Measurements from ENCODE around the gene CDK14.

Gene CDK14

GRCh38 chr7:90856351-90857070 lies 260.4 kb downstream of the CDK14 start:
- no peak for DNase-seq

- DNase-seq, result peak in 1 of 3 experiments; percentile 38
Measured at GRCh38 chr7:90857603-90858002, 261.5 kb downstream of the CDK14 start.

DNA sequence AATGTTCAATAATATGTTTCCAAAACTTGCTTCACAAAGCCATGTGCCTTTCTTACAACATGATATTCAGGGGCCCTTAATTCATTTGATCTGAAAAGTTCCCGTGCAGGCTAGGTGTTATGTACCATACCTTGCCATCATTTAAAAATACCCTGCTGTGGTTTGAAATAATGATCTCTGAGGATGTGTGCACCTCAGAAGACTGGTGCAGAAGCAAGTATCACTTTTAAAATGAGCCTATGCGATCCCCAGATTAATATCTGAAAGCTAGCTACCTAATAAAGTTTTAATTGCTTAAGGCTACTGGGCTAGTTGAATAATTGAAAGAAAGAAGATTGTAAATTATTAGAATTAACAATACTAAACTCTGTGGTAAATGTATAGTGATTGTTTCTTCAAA lies 262.4 kb downstream of the CDK14 start:
- no peak for DNase-seq

- DNase-seq, result no peak
Measured at GRCh38 chr7:90859521-90859920, 263.4 kb downstream of the CDK14 start.

GRCh38 chr7:90864088-90864487 lies 268.0 kb downstream of the CDK14 start:
- no peak for DNase-seq

GRCh38 chr7:90869335-90869734 lies 273.2 kb downstream of the CDK14 start:
- no peak for DNase-seq

GRCh38 chr7:90876701-90877100 lies 280.6 kb downstream of the CDK14 start:
- no peak for DNase-seq

- no peak for DNase-seq
Measured at GRCh38 chr7:90877201-90877600, 281.1 kb downstream of the CDK14 start.

GRCh38 chr7:90879924-90880323 lies 283.8 kb downstream of the CDK14 start:
- DNase-seq, result no peak

DNA sequence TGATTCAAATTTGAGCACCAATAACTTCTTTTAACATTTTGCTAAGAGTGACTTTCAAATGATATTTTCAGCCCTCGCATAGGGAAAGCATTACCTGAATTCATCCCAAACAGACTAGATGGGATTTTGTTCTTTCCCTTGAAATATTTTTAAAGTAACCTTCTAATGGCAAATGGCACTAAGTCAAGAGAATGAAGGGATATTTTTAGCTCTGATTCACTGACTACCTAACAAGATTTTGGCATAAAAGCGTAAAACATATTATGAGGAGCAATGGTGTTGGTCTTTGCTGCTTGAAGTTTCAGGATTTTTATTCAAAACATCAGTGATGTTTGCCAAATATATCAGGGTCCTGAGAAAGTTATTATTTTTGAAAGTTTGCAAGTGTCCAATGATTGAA lies 290.3 kb downstream of the CDK14 start:
- no peak for DNase-seq

GRCh38 chr7:90889210-90889609 lies 293.1 kb downstream of the CDK14 start:
- DNase-seq, result no peak

DNA sequence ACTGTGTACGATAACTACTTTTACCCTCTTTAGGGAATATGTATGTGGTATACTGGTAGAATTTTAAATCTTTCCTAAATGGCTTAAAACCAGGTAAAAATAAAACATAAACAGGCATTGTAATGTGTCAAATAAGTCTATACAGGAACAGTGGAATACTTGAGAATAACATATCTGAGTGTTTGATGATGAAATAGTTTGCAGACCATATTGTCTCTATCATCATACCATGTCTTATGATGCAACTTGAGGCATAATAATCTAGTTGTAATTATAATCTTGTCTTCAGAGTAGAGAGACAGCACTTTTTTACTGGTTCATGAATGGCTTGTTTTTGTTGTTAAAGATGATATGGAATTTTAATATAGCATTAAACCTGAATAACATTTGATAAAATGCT lies 293.5 kb downstream of the CDK14 start:
- no peak for DNase-seq

DNA sequence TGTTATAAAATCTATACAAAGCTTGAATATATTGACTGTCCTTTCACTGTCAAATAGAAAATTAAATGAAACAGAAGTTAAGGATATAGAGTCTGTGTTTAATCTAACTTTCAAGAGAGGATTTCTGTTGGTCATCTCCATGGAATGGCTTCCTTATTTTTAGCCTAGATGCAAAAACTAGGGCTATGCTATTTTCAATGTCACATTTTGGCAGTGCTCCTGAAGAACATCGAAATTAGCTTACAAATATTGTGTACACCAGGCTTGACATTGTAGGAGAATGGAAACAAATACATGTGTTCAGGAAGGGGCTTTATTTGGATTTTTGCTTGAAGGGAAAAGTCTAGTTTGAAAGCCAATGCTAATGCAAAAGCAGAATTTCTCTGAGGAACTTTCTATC lies 295.4 kb downstream of the CDK14 start:
- DNase-seq, result no peak

DNA sequence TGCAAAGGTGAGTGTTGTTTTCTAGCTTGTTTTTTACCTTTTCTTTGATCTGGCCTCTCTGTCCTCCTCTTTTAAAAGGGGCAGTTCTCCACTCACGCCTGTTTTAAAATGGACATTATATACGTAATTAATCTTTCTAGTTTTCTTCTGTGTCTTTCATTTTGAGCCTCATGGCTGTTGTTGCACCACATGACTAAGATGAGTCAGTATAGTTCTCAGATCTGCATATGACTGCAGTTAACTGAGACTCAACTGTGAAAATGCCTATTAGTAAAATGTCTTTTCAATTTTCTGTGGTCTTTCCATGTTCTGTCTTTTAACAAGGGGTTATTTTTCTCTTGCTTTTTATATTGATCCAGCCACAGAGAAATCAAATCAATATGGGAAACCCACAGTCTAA lies 296.1 kb downstream of the CDK14 start:
- DNase-seq, result no peak

DNA sequence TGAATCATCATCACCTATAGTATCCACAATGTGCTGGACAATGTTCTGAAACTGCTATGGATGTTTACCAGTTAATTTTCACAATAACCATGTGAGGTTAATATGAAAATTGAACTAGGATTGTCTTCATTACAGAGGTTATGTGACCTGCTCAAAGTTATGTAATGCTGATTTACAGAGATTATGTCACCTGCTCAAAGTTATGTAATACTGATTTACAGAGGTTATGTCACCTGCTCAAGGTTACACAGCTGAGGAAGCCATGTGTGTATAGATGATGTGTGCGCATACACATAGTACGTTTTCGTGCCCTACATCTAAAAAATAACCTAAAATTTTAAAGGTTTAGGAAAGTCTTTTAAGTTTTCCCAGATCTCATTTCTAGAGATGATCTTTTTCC lies 298.0 kb downstream of the CDK14 start:
- DNase-seq, result no peak

DNA sequence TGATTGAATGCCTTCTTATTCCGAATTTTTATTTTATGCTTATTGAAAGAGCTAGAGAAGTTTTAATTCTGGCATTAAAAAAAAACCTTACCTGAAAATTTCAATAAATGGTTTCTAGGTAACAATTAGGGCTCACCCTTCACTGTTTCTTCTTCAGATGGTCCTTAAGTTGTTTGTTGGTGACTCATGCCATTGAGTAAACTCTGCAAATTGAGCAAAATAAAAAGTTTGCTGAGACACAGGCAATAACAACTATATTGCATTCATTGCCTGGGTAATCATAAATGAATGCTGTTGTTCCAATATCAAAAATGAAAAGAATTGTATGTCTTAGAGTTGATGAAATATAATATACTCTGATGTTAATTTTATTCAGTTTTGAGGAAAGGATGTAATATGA lies 300.3 kb downstream of the CDK14 start:
- no peak for DNase-seq

GRCh38 chr7:90897961-90898469 lies 301.9 kb downstream of the CDK14 start:
- peak in 1 of 3 experiments; percentile 30 for DNase-seq

GRCh38 chr7:90900628-90901356 lies 304.7 kb downstream of the CDK14 start:
- DNase-seq, result peak in 1 of 3 experiments; percentile 63

DNA sequence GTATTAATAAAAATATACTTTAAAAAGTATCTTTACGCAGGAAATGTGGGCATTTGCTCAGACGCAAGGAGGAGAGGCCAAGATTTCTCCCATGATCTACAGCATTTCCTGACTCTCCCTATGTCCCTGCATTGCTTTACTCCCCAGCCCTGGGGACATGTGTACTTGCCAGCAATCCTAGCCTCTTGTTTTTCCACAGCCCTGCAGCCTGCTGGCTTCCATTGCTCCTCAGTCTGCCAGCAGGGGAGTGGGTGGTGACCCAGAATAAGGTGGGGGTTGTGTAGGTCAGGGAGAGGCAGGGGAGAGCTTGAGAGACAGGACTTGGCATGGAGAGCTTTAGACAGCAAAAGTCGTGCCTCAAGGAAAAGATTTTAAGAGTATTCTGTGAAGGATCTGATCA lies 307.7 kb downstream of the CDK14 start:
- no peak for DNase-seq

DNA sequence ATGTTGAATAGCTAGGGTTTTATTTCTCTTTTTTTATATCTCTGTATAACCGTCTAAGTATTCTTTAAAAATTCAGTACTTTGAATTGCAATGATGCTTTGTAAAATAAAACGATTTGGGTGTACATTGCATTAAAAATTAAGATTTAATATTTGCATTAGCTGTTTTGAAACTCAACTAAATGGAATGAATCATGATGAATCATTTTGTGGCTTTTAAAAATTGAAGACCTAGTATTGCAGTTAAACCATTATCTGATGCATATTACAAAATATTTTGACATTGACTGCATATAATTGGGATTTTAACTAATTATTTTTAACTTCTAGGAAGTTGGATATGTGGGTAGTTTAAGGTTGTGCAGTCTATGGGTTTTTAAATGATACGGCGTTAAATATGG lies 314.0 kb downstream of the CDK14 start:
- DNase-seq, result no peak

GRCh38 chr7:90916319-90916718 lies 320.2 kb downstream of the CDK14 start:
- DNase-seq, result no peak

DNA sequence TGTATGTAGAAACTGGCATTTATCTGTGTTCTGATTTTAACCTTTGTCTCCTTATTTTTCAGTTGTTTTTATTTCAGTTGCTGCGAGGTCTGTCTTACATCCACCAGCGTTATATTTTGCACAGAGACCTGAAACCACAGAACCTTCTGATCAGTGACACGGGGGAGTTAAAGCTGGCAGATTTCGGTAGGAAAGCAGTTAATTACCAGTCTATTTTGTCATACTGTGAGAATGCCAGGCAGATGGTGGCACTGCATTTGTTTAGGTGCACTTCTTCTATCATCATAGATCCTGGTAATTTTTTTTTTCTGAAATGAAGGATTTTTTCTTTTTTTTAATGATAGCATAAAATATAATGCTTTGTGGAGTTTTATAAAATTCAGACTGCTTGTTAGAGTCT lies 321.4 kb downstream of the CDK14 start:
- no peak for DNase-seq

- no peak for DNase-seq
Measured at GRCh38 chr7:90918303-90918702, 322.2 kb downstream of the CDK14 start.

- DNase-seq, result peak in 1 of 3 experiments; percentile 30
Measured at GRCh38 chr7:90919816-90920215, 323.7 kb downstream of the CDK14 start.

Data from NCI-H1417 (cell line).